ENCODE measurements around the gene FAM237A. TPM values are rescaled to one million over a fixed set of nuclear protein-coding genes. Genes with fewer than 3 reads are reported as not detected.

The FAM237A gene
- total and polyA plus RNA-seq, 2 of the 13 experiments (the other 11 are each of a cell fraction or from before 2014, with no cell fraction given), result not detected

GRCh38 chr2:206692971-206693370 is 50.7 kb downstream of the FAM237A start:
- H3K27ac ChIP-seq (ENCODE audit: extremely low read length, insufficient read depth, low read length), result no peak overlapping the region
- H3K27me3 ChIP-seq (ENCODE audit: control insufficient read depth in 1 of 2, insufficient read depth in 2 of 2, low read length in 2 of 2), result peaks cover 1 to 3% of the 10 kb centered on the region in 2 experiments; a peak in 2 of 5 replicates
- no peaks in the 10 kb centered on the region for H3K9me3 ChIP-seq (ENCODE audit: low read length)
- POLR2A ChIA-PET, result no interaction called here
- H3K4me1 ChIP-seq (ENCODE audit: insufficient read depth, low read length), result no peaks in the 10 kb centered on the region
- WGBS (ENCODE audit: low lambda C conversion rate), result 20% methylated on average over 7 of the region's 7 CpGs
- no peak overlapping the region for H3K4me3 ChIP-seq (replicated peaks in 1 of 3; ENCODE audit: insufficient read depth in 1 of 3, low read depth in 2 of 3, low read length in 3 of 3)
- no peaks in the 10 kb centered on the region for H3K36me3 ChIP-seq (replicated peaks in 1 of 2; ENCODE audit: control insufficient read depth in 1 of 2, insufficient read depth in 2 of 2, low read length in 2 of 2)
- CTCF ChIA-PET (ENCODE audit: low intra/inter-chr PET ratio, low total read pairs), result interaction anchor here (1.4 to 2.4 kb wide), 5 partner anchors 88 to 782 kb away, joined by 3 to 22 read pairs (median 10); no protein-coding TSS in a partner anchor
- H3K79me2 ChIP-seq (ENCODE audit: insufficient read depth, low read length), result no peaks in the 10 kb centered on the region
- FAIRE-seq (no peak), ATAC-seq (no peak), DNase-seq (ENCODE audit: low spot score) (no peak)
- no peak overlapping the region for H3K4me2 ChIP-seq (ENCODE audit: low read depth, low read length)
- no peaks in the 10 kb centered on the region for H4K20me1 ChIP-seq (ENCODE audit: insufficient read depth, low read length)
- no TSS peak for BruUV-seq (replicated peaks)
- in situ Hi-C loops (cut with HindIII; ENCODE audit: extremely low pct_ligation_motif_present, low pct_unique_long_range_greater_than_20kb), result loop anchor here (5.0 to 10.0 kb wide), 3 partner anchors 94 to 779 kb away; no protein-coding TSS in a partner anchor
- intact Hi-C loops (cut with micrococcal nuclease; ENCODE audit: unreplicated experiment), result loop anchor here (1.0 kb wide), 3 partner anchors 88 to 782 kb away; no protein-coding TSS in a partner anchor
- no peak overlapping the region for H2AFZ ChIP-seq (ENCODE audit: low read length)
- H3K9ac ChIP-seq (ENCODE audit: insufficient read depth, low read depth, low read length), result no peak overlapping the region
- TF ChIP-seq FOXA1 (IDR thresholded peaks at IDR 0.05) (no peak), FOXA1 (CRISPR knock-in tag; IDR thresholded peaks at IDR 0.05) (no peak)

- FAIRE-seq (peak; percentile 98), DNase-seq (ENCODE audit: low spot score) (peak; percentile 65), ATAC-seq (peak; percentile 93)
- H3K4me1 ChIP-seq (ENCODE audit: insufficient read depth, low read length), result no peaks in the 10 kb centered on the region
- H3K27me3 ChIP-seq (ENCODE audit: control insufficient read depth in 1 of 2, insufficient read depth in 2 of 2, low read length in 2 of 2), result peaks cover 0 to 7% of the 10 kb centered on the region in 2 experiments; a peak in 2 of 5 replicates
- intact Hi-C loops (cut with micrococcal nuclease; ENCODE audit: unreplicated experiment), result loop anchor here (1.0 kb wide), 3 partner anchors 88 to 782 kb away; no protein-coding TSS in a partner anchor
- H3K9me3 ChIP-seq (ENCODE audit: low read length), result no peaks in the 10 kb centered on the region
- in situ Hi-C loops (cut with HindIII; ENCODE audit: extremely low pct_ligation_motif_present, low pct_unique_long_range_greater_than_20kb), result loop anchor here (5.0 to 10.0 kb wide), 3 partner anchors 94 to 779 kb away; no protein-coding TSS in a partner anchor
- no peak overlapping the region for H2AFZ ChIP-seq (ENCODE audit: low read length)
- CTCF ChIA-PET (ENCODE audit: low intra/inter-chr PET ratio, low total read pairs), result interaction anchor here (1.4 to 2.4 kb wide), 5 partner anchors 88 to 781 kb away, joined by 3 to 22 read pairs (median 10); no protein-coding TSS in a partner anchor
- POLR2A ChIA-PET, result no interaction called here
- no TSS peak for BruUV-seq (replicated peaks)
- H3K36me3 ChIP-seq (replicated peaks in 1 of 2; ENCODE audit: control insufficient read depth in 1 of 2, insufficient read depth in 2 of 2, low read length in 2 of 2), result no peaks in the 10 kb centered on the region
- 1% methylated on average over 5 of the region's 5 CpGs for WGBS (ENCODE audit: low lambda C conversion rate)
- H3K4me3 ChIP-seq (replicated peaks in 1 of 3; ENCODE audit: insufficient read depth in 1 of 3, low read depth in 2 of 3, low read length in 3 of 3), result no peak overlapping the region
- H4K20me1 ChIP-seq (ENCODE audit: insufficient read depth, low read length), result no peaks in the 10 kb centered on the region
- H3K27ac ChIP-seq (ENCODE audit: extremely low read length, insufficient read depth, low read length), result no peak overlapping the region
- no peaks in the 10 kb centered on the region for H3K79me2 ChIP-seq (ENCODE audit: insufficient read depth, low read length)
- no peak overlapping the region for H3K4me2 ChIP-seq (ENCODE audit: low read depth, low read length)
- no peak overlapping the region for H3K9ac ChIP-seq (ENCODE audit: insufficient read depth, low read depth, low read length)
- 0 out of 2 replicates have a peak, but pooled peaks have one; percentile 15 for TF ChIP-seq KMT2B (CRISPR knock-in tag; IDR thresholded peaks at IDR 0.05)
- no peak for TF ChIP-seq ZNF468 (CRISPR knock-in tag; IDR thresholded peaks at IDR 0.05)
- peak; percentile 20; the same call in 1 of the 2 replicates for TF ChIP-seq ZNF331 (CRISPR knock-in tag; IDR thresholded peaks at IDR 0.05)
- TF ChIP-seq KLF6 (CRISPR knock-in tag; IDR thresholded peaks at IDR 0.05), result 0 out of 2 replicates have a peak, but pooled peaks have one; percentile 37
- TF ChIP-seq MYNN (CRISPR knock-in tag; IDR thresholded peaks at IDR 0.05; ENCODE audit: low read depth), result no peak
- 0 out of 2 replicates have a peak, but pooled peaks have one; percentile 22 for TF ChIP-seq THAP11 (CRISPR knock-in tag; IDR thresholded peaks at IDR 0.05)
- 0 out of 2 replicates have a peak, but pooled peaks have one; percentile 26 for TF ChIP-seq ERF (CRISPR knock-in tag; IDR thresholded peaks at IDR 0.05)
- peak; percentile 88 for TF ChIP-seq CTCF (CRISPR knock-in tag; IDR thresholded peaks at IDR 0.05)
- TF ChIP-seq PHF8 (CRISPR knock-in tag; IDR thresholded peaks at IDR 0.05), result no peak
- TF ChIP-seq RAD21 (CRISPR knock-in tag; IDR thresholded peaks at IDR 0.05), result peak; percentile 55; the same call in 1 of the 2 replicates
- no peak for TF ChIP-seq ZBTB34 (CRISPR knock-in tag; IDR thresholded peaks at IDR 0.05)
- no peak for TF ChIP-seq SP1 (IDR thresholded peaks at IDR 0.05)
- TF ChIP-seq SP1 (CRISPR knock-in tag; IDR thresholded peaks at IDR 0.05), result no peak
- TF ChIP-seq SMC3 (IDR thresholded peaks at IDR 0.05; ENCODE audit: low read length), result peak; percentile 68; the same call in 1 of the 2 replicates
- peak; percentile 91 for TF ChIP-seq STAG1 (CRISPR knock-in tag; IDR thresholded peaks at IDR 0.05)
These were observed 51.3 kb downstream of the FAM237A start for GRCh38 chr2:206693399-206694137.
